ENCODE measurements around the gene MISP.
"Not testable (repeated sequence)": the region's sequence is repeated elsewhere in the genome, so short reads cannot be mapped to it uniquely, and the experiment has no call there.

Gene MISP

DNA sequence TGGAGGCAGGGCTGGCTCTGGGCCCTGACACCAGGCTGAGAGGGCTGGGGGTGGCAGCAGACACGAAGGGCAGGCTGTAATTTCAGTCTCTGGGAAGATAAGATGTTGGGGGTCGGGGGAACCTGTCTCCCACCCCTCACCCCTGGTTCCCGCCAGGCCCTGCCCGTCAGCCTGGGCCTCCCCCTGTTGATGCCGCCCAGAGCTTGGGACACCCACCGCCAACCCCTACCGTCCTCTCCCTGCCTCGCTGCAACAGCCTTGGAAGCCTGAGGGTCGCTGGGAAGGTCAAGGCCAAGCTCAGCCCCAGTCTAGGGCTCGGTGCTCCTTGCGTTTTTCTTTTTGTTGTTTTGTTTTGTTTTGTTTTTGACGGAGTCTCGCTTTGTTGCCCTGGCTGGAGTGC is 27.7 kb upstream of the MISP start:
- Histone ChIP-seq H3K27ac (no peak overlapping the region), H3K4me3 (no peak overlapping the region)

- Histone ChIP-seq H3K27ac (no peak overlapping the region), H3K4me3 (no peak overlapping the region)
Measured at GRCh38 chr19:723714-724113, 27.2 kb upstream of the MISP start.

GRCh38 chr19:725461-726089 is 25.3 kb upstream of the MISP start:
- Histone ChIP-seq H3K4me3 (no peak overlapping the region), H3K27ac (no peak overlapping the region)

DNA sequence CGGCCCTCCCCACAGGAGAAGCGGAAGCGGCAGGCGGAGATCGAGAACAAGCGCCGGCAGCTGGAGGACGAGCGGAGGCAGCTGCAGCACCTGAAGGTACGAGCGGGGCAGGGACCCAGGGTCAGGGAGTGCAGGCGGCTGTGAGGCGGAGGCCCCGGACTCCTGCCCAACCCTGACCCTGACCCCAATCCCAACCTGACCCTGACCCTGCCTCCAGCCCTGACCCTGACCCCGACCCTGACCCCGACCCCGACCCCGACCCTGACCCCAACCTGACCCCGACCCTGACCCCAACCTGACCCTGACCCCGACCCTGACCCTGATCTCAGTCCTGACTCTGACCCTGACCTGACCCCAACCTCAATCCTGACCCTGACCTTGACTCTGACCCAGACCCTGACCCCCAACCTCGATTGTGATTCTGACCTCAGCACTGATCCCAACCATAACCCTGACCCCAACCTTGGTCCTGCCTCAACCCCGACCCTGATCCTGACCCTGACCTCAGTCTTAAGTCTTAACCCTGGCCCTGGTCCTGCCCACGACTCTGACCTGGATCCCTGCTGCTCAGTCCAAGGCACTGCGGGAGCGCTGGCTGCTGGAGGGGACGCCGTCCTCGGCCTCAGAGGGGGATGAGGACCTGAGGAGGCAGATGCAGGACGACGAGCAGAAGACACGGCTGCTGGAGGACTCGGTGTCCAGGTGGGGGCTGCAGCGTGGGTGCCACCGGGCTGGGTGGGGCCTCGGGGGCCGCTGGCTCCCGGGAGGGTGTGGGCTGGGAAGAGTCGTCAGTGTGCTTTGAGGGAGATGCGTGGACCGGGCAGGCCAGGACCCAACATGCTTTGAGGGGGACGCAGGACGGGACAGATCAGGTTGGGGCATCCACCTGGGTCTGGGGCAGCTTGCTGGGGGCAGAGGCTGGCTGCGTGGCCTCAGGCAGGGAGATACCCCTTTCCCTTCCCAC is 23.6 kb upstream of the MISP start:
- Histone ChIP-seq H3K4me3 (no peak overlapping the region), H3K27ac (peak overlapping the region in 8 of 21 experiments; percentile 7 to 76 (median 58))

DNA sequence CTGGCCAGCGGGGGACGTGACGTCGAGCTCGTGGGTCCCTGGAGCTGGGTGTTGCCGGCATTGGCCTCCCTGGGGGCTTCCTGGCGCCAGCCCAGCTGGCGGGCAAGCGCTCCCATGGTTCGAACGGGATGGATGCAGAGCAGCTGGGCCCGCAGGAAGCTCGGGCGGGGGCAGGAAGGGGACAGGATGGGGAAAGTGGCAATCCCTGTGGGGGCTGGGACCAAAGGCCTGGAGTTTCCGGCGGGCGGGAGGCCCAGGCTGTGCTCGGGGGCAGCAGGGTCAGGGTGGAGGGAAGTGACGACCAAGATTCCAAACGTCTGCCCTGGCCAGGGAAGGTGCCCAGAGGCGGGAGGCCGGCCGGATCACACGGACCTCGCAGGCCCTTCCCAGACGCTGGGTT is 22.9 kb upstream of the MISP start:
- H3K27ac ChIP-seq = peak overlapping the region in 7 of 21 experiments; percentile 30 to 76 (median 63)
- H3K4me3 ChIP-seq = no peak overlapping the region

GRCh38 chr19:729564-729963 is 21.3 kb upstream of the MISP start:
- H3K27ac ChIP-seq, H3K4me3 ChIP-seq: not testable (repeated sequence)

GRCh38 chr19:729965-730668 is 20.8 kb upstream of the MISP start:
- no peak overlapping the region for H3K27ac ChIP-seq
- no peak overlapping the region for H3K4me3 ChIP-seq

DNA sequence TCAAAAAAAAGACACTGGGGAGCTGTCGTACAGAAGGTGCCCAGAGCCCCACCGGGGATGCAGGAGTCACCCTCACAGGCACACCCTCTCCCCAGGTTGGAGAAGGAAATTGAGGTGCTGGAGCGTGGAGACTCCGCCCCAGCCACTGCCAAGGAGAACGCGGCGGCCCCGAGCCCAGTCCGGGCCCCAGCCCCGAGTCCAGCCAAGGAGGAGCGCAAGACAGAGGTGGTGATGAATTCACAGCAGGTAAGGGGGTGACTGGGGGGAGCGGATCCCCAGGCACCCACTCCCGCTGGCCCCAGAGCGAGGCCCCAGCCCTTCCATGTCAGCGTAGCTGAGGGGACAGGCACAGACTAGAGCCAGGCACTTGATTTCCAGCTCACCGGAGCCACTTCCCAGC is 19.9 kb upstream of the MISP start:
- no peak overlapping the region for H3K4me3 ChIP-seq
- no peak overlapping the region for H3K27ac ChIP-seq

GRCh38 chr19:732148-733069 is 18.5 kb upstream of the MISP start:
- no peak overlapping the region for H3K27ac ChIP-seq
- H3K4me3 ChIP-seq = no peak overlapping the region

- no peak overlapping the region for H3K27ac ChIP-seq
- no peak overlapping the region for H3K4me3 ChIP-seq
Measured at GRCh38 chr19:734716-735115, 16.2 kb upstream of the MISP start.

- no peak overlapping the region for H3K4me3 ChIP-seq
- H3K27ac ChIP-seq = no peak overlapping the region
Measured at GRCh38 chr19:736125-736524, 14.8 kb upstream of the MISP start.

DNA sequence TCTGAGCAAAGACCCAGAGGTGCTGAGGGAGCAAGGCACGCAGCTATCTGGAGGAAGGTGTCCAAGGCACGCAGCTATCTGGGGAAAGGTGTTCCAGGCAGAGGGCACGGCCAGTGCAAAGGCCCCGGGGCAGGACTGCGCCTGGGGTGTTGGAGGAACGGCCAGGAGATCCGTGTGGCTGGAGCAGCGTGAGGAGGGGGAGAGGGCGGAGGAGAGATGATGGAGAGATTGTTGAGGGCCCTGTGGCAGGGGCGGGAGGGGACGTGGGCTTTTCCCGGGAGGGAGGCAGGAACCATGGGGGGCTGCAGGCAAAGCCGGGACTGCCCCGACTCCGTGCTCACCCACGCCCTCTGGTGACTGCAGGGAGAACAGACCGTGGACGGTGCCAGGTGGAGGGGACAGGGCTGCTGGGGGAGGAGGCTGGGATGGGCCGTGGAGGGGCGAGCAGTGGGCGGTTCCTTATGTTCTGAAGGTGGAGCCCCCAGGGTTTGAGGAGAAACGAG is 13.3 kb upstream of the MISP start:
- Histone ChIP-seq H3K4me3 (no peak overlapping the region), H3K27ac (no peak overlapping the region)

DNA sequence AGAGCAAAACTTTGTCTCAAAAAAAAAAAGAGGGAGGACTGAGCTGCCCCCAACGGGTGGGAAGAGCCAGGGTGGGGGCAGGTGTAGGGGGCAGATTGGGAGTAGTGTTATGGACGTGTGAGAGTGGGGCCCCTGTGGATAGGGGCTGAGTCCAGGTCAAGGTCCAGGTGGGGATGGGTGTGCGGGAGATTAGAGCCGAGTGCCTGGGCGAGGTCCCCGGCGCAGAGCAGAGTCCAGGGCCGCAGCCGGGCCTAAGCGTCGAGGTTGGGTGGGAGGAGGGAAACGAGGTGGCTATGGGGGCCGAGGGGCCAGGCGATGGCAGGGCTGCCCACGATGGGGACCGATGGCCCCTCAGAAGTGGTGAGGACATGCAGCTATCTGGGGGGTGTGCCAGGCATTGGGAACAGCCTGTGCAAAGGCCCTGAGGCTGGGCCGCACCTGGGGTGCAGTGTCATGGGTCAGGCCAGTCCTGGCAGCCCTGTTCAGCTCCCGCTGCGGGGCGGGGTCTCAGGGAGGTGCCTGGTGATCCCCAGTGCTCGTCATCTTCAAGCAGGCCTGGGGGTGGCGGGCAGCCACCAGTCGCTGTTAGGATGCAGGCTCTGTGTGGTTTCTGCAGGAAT is 12.3 kb upstream of the MISP start:
- H3K27ac ChIP-seq = no peak overlapping the region
- no peak overlapping the region for H3K4me3 ChIP-seq

- no peak overlapping the region for H3K27ac ChIP-seq
- no peak overlapping the region for H3K4me3 ChIP-seq
Measured at GRCh38 chr19:739998-740715, 10.8 kb upstream of the MISP start.

DNA sequence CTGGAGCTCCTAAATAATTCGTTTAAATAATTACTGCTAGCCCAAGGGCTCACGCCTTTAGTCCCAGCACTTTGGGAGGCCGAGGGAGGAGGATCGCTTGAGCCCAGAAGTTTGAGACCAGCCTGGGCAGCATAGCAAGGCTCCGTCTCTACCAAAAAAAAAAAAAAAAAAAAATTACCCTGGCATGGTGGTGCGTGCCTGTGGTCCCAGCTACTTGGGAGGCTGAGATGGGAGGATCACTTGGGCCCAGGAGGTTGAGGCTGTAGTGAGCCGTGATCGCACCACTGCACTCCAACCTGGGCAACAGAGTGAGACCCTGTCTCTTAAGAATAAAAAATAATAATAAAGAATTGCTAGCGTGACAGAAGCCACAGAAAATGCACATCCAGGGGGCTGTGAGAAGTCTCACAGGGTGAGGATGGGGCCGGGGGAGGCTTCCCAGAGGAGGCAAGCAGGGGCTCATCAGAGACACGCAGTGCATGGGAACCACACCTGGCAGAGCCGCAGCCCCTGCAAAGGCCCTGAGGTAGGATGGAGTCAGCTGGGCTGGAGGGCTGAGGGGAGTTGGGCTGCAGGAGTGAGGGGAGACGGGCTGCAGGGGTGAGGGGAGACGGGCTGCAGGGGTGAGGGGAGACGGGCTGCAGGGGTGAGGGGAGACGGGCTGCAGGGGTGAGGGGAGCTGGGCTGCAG is 10.0 kb upstream of the MISP start:
- H3K27ac ChIP-seq, H3K4me3 ChIP-seq: not testable (repeated sequence)

- H3K27ac ChIP-seq = no peak overlapping the region
- no peak overlapping the region for H3K4me3 ChIP-seq
Measured at GRCh38 chr19:741506-742131, 9.3 kb upstream of the MISP start.

DNA sequence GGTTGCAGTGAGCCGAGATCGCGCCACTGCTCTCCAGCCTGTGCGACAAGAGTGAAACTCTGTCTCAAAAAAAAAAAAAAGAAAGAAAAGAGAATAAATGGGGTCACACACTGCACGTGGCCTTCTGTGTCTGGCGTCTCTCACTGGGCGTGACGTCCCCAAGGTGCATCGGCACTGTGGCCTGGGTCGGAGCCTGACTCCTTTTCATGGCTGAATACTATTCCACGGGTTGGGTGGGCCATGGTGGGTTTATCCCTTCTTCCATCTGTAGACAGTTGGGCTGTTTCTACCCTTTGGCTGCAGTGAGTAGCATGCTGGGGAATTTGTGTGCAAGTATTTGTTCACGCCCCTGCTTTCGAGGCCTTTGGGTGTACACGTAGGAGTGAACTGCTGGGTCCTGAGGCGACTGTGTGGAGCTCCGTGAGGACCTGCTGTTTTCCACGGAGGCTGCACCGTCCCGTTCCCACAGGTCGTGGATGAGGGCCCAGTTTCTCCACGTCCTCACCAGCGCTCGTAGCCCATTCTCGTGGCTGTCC is 8.3 kb upstream of the MISP start:
- Histone ChIP-seq H3K27ac (no peak overlapping the region), H3K4me3 (no peak overlapping the region)

All from skin epidermis (tissue), 12 donors.